ENCODE results near the gene NBPF14.
A peak's percentile ranks its signal among the peaks of the same experiment; 100 is the strongest.
"Not testable (repeated sequence)": the region's sequence is repeated elsewhere in the genome, so short reads cannot be mapped to it uniquely, and the experiment has no call there.

Gene NBPF14

GRCh38 chr1:148595911-148596310, at the start of gene NBPF14:
Gene NBPF14 (minus strand): TSS chr1:148596011. CDS start chr1:148595717, 294 bp downstream.
- not testable (repeated sequence) for DNase-seq

GRCh38 chr1:148625451-148625850, 29.6 kb upstream of the NBPF14 start:
- DNase-seq = not testable (repeated sequence)

GRCh38 chr1:148618216-148618615, 22.4 kb upstream of the NBPF14 start:
- DNase-seq = not testable (repeated sequence)

GRCh38 chr1:148605266-148605665, 9.5 kb upstream of the NBPF14 start:
- not testable (repeated sequence) for DNase-seq

- not testable (repeated sequence) for DNase-seq
These were observed 451 bp downstream of the NBPF14 start for GRCh38 chr1:148595360-148595759.

- not testable (repeated sequence) for DNase-seq
These were observed 4.7 kb downstream of the NBPF14 start for GRCh38 chr1:148591098-148591497.

GRCh38 chr1:148532158-148532557, 63.7 kb downstream of the NBPF14 start:
- DNase-seq = not testable (repeated sequence)

GRCh38 chr1:148529101-148529567, 66.7 kb downstream of the NBPF14 start:
- peak in 11 of 51 donors; percentile 1 to 39 (median 7) for DNase-seq

GRCh38 chr1:148528591-148528990, 67.2 kb downstream of the NBPF14 start:
- not testable (repeated sequence) for DNase-seq

GRCh38 chr1:148526587-148526986, 69.2 kb downstream of the NBPF14 start:
- DNase-seq = not testable (repeated sequence)

GRCh38 chr1:148523205-148524144, 72.3 kb downstream of the NBPF14 start:
- not testable (repeated sequence) for DNase-seq

- DNase-seq = peak in 46 of 51 donors; percentile 13 to 86 (median 67)
These were observed 73.1 kb downstream of the NBPF14 start for GRCh38 chr1:148522561-148523204.

- peak in 44 of 51 donors; percentile 19 to 84 (median 67) for DNase-seq
These were observed 73.7 kb downstream of the NBPF14 start for GRCh38 chr1:148522072-148522471.

- not testable (repeated sequence) for DNase-seq
These were observed 81.5 kb downstream of the NBPF14 start for GRCh38 chr1:148514310-148514709.

GRCh38 chr1:148512571-148513184, 83.1 kb downstream of the NBPF14 start:
- DNase-seq = not testable (repeated sequence)

- DNase-seq = not testable (repeated sequence)
These were observed 101.9 kb downstream of the NBPF14 start for GRCh38 chr1:148493933-148494332.

GRCh38 chr1:148483029-148483428, 112.8 kb downstream of the NBPF14 start, which contains the start of gene PPIAL4G:
Gene PPIAL4G (minus strand): TSS chr1:148483302. CDS start chr1:148483252, 50 bp downstream.
- DNase-seq = not testable (repeated sequence)

Data from hypothalamus (tissue), 51 donors.